GM23248 (cell line): Measurements from ENCODE around the gene LGALS12. TPM values are rescaled to one million over a fixed set of nuclear protein-coding genes. Genes with fewer than 3 reads are reported as not detected.

Experiments used
- DNase-seq: peaks from one replicate; pipeline ENCODE4 v3.0.0-alpha.2; 2015
- H2AFZ ChIP-seq: fragments of 200-600 bp; sonication (generic); 2 replicates; pipeline ENCODE4 v1.6.1; 2016; ENCODE audit warnings: antibody characterized with exemption
- H3F3A ChIP-seq: fragments of 200-600 bp; sonication (generic); 2 replicates; pipeline ENCODE4 v1.6.1; 2016; ENCODE audit warnings: mild to moderate bottlenecking, antibody characterized with exemption, mixed run types; ENCODE audit not compliant: insufficient read depth
- H3K27ac ChIP-seq: fragments of 200-600 bp; sonication (generic); 2 replicates; pipeline ENCODE4 v1.5.1; 2016; ENCODE audit warnings: mild to moderate bottlenecking
- H3K27me3 ChIP-seq: fragments of 200-600 bp; sonication (generic); replicated peaks from 2 replicates; pipeline ENCODE4 v1.6.1; 2016; ENCODE audit warnings: mild to moderate bottlenecking; ENCODE audit not compliant: insufficient read depth
- H3K36me3 ChIP-seq: fragments of 200-600 bp; sonication (generic); 2 replicates; pipeline ENCODE4 v1.6.1; 2016; ENCODE audit warnings: low read depth, mild to moderate bottlenecking
- H3K4me1 ChIP-seq: fragments of 200-600 bp; sonication (generic); 2 replicates; pipeline ENCODE4 v1.6.1; 2016; ENCODE audit warnings: mild to moderate bottlenecking; ENCODE audit not compliant: insufficient read depth
- H3K4me2 ChIP-seq: fragments of 200-600 bp; sonication (generic); one replicate; pipeline ENCODE4 v1.6.1; 2016; ENCODE audit warnings: mild to moderate bottlenecking; ENCODE audit not compliant: unreplicated experiment
- H3K4me3 ChIP-seq: fragments of 200-600 bp; sonication (generic); 2 replicates; pipeline ENCODE4 v1.5.1; 2016; ENCODE audit warnings: mild to moderate bottlenecking
- H3K79me2 ChIP-seq: fragments of 200-600 bp; sonication (generic); 2 replicates; pipeline ENCODE4 v1.6.1; 2016; ENCODE audit warnings: mild to moderate bottlenecking; ENCODE audit not compliant: insufficient read depth
- H3K9ac ChIP-seq: fragments of 200-600 bp; sonication (generic); 2 replicates; pipeline ENCODE4 v1.6.1; 2016; ENCODE audit warnings: mild to moderate bottlenecking
- H3K9me2 ChIP-seq: fragments of 200-600 bp; sonication (generic); 2 replicates; pipeline ENCODE4 v1.6.1; 2016; ENCODE audit warnings: mixed run types, mild to moderate bottlenecking, moderate library complexity; ENCODE audit not compliant: insufficient read depth
- H3K9me3 ChIP-seq: fragments of 200-600 bp; sonication (generic); one replicate; pipeline ENCODE4 v1.6.1; 2017; ENCODE audit warnings: low read depth
- H4K20me1 ChIP-seq: fragments of 200-600 bp; sonication (generic); 2 replicates; pipeline ENCODE4 v1.6.0; 2016; ENCODE audit not compliant: insufficient read depth
- EZH2 ChIP-seq: fragments of 200-600 bp; sonication (generic); IDR thresholded peaks from 2 replicates; pipeline ENCODE4 v1.6.1; 2018; ENCODE audit warnings: antibody characterized with exemption, mild to moderate bottlenecking; ENCODE audit not compliant: insufficient read depth, poor library complexity, severe bottlenecking
- EZH2phosphoT487 ChIP-seq: fragments of 200-600 bp; sonication (generic); IDR thresholded peaks from 2 replicates; pipeline ENCODE4 v1.6.1; 2018; ENCODE audit warnings: antibody characterized with exemption, moderate library complexity, mild to moderate bottlenecking, low read depth; ENCODE audit not compliant: insufficient read depth
- WGBS, 2 experiments: methylation state at CpG; one replicate each; pipeline ENCODE4 v1.1.6; 2015 to 2017; ENCODE audit warnings: low lambda C conversion rate in 2 of 2, low coverage in 1 of 2; ENCODE audit errors: missing lambda C conversion rate in 2 of 2; 5-methylcytosine and 5-hydroxymethylcytosine counted together
- in situ Hi-C: fragments of 300-500 bp; cut with MboI; formaldehyde crosslinking; loops from 2 replicates; pipeline ENCODE4 v1.15.0; 2020
- polyA plus RNA-seq: library from polyadenylated mRNA; unstranded; fragments of >200 nt; fragmentation: Nextera tagmentation; extraction: Ambion mirVana; gene quantifications from 2 replicates; pipeline ENCODE4 v1.2.1, GENCODE V29; 2016
- total RNA-seq: library from RNA; depleted of rRNA; stranded (reverse); fragments of >200 nt; shearing (Covaris generic); gene quantifications from 2 replicates; pipeline ENCODE4 v1.2.3, GENCODE V29; 2014

The LGALS12 gene
- total and polyA plus RNA-seq, 2 experiments from 2014 or later: not detected

DNA sequence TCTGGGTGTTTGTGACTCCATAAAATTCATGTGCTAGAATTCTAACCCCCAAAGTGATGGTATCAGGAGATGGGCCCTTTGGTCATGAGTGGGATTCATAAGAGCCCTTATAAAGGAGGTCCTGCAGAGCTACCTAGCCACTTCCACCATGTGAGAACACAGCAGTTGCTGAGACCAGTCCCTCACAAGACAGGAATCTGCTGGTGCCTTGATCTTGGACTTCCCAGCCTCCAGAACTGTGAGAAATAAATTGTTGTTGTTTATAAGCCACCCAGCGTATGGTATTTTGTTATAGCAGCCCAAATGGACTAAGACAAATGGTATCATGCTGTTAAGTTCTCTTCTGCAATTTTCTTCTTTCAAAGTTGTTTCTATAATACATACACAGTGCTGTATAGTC is 13.4 kb upstream of the LGALS12 start:
- Histone ChIP-seq H3K9me2 (no peaks in the 10 kb centered on the region), H3K36me3 (no peaks in the 10 kb centered on the region), H3K9ac (no peak overlapping the region), H3K27me3 (peaks cover 44% of the 10 kb centered on the region), H4K20me1 (no peaks in the 10 kb centered on the region), H3K4me1 (no peaks in the 10 kb centered on the region), H3K4me2 (no peak overlapping the region), H3F3A (no peaks in the 10 kb centered on the region), H3K9me3 (no peaks in the 10 kb centered on the region), H3K4me3 (no peak overlapping the region), H3K27ac (no peak overlapping the region), H2AFZ (no peak overlapping the region), H3K79me2 (no peaks in the 10 kb centered on the region)
- 60 to 78% methylated on average over 1 of the region's 1 CpG for WGBS, 2 experiments
- no peak for DNase-seq
- in situ Hi-C loops: loop anchor here (25.0 kb wide), 1 partner anchor 245 kb away; no protein-coding TSS in a partner anchor
- TF ChIP-seq EZH2phosphoT487: no peak

DNA sequence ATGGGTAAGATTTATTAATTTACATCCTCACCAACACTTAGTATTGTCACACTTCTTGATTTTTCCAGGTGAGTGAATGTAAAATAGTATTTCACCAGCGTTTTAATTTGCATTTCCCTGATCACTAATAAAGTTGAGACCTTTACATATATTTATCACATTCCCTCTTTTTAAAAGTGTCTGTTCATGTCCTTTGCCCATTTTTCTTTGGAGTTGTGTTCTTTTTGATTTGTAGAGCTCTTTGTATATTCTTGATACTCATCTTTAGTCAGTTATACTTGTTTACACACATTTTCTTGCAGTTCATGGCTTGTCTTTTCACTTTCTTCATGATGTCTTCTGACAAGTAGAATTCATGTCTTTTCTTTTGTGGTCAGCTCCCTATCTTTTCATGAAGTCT is 12.8 kb upstream of the LGALS12 start:
- WGBS, 2 experiments: 69 to 85% methylated on average over 1 of the region's 1 CpG

DNA sequence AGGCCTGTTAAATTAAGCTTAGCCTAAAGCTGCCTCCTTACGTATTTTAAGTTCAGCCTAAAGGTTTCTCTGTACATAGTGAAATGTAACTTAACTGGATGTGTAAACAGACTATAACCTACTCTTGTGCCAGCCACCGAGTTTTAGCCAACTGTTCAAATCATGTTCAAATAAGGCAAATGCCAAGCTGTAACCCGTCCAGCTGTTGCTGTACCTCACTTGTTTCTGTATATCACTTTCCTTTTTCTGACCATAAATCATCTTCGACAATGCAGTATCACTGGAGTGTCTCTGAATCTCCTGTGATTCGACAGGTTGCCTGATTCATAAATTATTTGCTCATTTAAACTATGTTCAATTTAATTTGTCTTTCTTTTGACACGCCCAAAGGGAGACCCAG is 10.9 kb upstream of the LGALS12 start:
- H3K9me2 ChIP-seq: no peaks in the 10 kb centered on the region
- WGBS, 2 experiments: 53 to 55% methylated on average over 6 of the region's 6 CpGs
- in situ Hi-C loops: loop anchor here (25.0 kb wide), 1 partner anchor 242 kb away; no protein-coding TSS in a partner anchor
- no peaks in the 10 kb centered on the region for H3K9me3 ChIP-seq
- H3K27me3 ChIP-seq: peaks cover 35% of the 10 kb centered on the region
- no peaks in the 10 kb centered on the region for H3K79me2 ChIP-seq
- TF ChIP-seq EZH2phosphoT487 (no peak), EZH2 (no peak)
- H3K4me2 ChIP-seq: no peak overlapping the region
- no peak overlapping the region for H3K9ac ChIP-seq
- H3K4me3 ChIP-seq: no peak overlapping the region
- H3K4me1 ChIP-seq: no peaks in the 10 kb centered on the region
- H3F3A ChIP-seq: no peaks in the 10 kb centered on the region
- no peak for DNase-seq
- H3K27ac ChIP-seq: no peak overlapping the region
- no peaks in the 10 kb centered on the region for H4K20me1 ChIP-seq
- H2AFZ ChIP-seq: no peak overlapping the region
- H3K36me3 ChIP-seq: no peaks in the 10 kb centered on the region

More for the DNA sequence above, 12.8 kb upstream of the LGALS12 start:
- Histone ChIP-seq H2AFZ (no peak overlapping the region), H3K36me3 (no peaks in the 10 kb centered on the region), H3F3A (no peaks in the 10 kb centered on the region), H3K27me3 (peaks cover 45% of the 10 kb centered on the region), H3K79me2 (no peaks in the 10 kb centered on the region), H3K9me3 (no peaks in the 10 kb centered on the region), H3K4me1 (no peaks in the 10 kb centered on the region), H4K20me1 (no peaks in the 10 kb centered on the region), H3K27ac (no peak overlapping the region), H3K9me2 (no peaks in the 10 kb centered on the region), H3K9ac (no peak overlapping the region), H3K4me2 (no peak overlapping the region), H3K4me3 (no peak overlapping the region)
- in situ Hi-C loops: loop anchor here (25.0 kb wide), 1 partner anchor 244 kb away; no protein-coding TSS in a partner anchor
- TF ChIP-seq EZH2phosphoT487 (no peak), EZH2 (no peak)
- DNase-seq: no peak

DNA sequence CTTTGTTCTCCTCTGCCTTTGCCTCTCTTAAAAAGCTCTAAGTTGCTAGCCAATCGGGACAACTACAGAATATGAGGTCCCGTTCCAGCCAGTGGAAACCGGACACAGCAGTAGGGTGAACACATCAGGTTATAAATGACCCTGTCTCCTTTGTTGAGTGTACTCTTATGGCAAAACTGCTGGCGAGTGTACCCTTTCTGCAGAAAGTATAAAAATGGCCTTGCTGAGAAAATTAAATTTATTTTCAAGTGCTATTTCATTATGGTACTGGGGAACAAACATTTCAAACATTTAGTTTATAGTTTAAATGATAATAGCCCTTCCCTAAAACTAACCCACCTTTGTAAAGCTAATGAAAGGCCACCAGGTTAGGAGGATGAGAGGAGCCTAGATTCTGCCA is 6.0 kb upstream of the LGALS12 start:
- Histone ChIP-seq H3K36me3 (no peaks in the 10 kb centered on the region), H3K9me3 (no peaks in the 10 kb centered on the region), H3K27me3 (peaks cover 3% of the 10 kb centered on the region; the same call in 1 of the 2 replicates), H3K79me2 (no peaks in the 10 kb centered on the region), H4K20me1 (no peaks in the 10 kb centered on the region), H3K9ac (no peak overlapping the region), H3K9me2 (no peaks in the 10 kb centered on the region), H3K4me2 (no peak overlapping the region), H3K4me3 (no peak overlapping the region), H3F3A (no peaks in the 10 kb centered on the region), H3K4me1 (no peaks in the 10 kb centered on the region), H2AFZ (no peak overlapping the region), H3K27ac (no peak overlapping the region)
- DNase-seq: no peak
- 36 to 53% methylated on average over 4 of the region's 4 CpGs for WGBS, 2 experiments
- no peak for TF ChIP-seq EZH2
- TF ChIP-seq EZH2phosphoT487: no peak
- in situ Hi-C loops: loop anchor here (25.0 kb wide), 1 partner anchor 237 kb away; no protein-coding TSS in a partner anchor

DNA sequence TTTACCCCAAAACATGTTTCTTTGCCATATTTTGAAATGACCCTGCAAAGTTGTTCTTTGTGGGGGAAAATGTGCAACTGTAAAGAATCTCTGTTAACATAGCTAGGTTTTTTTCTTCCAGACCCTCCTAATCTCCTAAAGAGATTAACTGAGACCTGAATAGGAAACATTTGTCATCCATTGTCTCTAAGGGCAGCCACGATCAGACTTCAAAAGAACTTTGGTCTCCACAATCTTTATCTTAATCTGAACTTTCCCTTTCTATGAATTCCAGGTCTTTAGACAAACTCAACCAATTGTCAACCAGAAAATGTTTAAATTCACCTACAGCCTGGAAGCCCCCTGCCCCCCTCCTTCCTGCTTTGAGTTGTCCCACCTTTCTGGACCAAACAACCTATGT is 4.6 kb upstream of the LGALS12 start:
- Histone ChIP-seq H3K4me3 (no peak overlapping the region), H3K36me3 (no peaks in the 10 kb centered on the region)
- WGBS, 2 experiments: 12 to 33% methylated on average over 1 of the region's 1 CpG

More for the DNA sequence above, 4.6 kb upstream of the LGALS12 start:
- H3K27me3 ChIP-seq: peaks cover 3% of the 10 kb centered on the region; the same call in 1 of the 2 replicates
- no peak for DNase-seq
- no peaks in the 10 kb centered on the region for H3F3A ChIP-seq
- no peak overlapping the region for H3K27ac ChIP-seq
- TF ChIP-seq EZH2: no peak
- no peak for TF ChIP-seq EZH2phosphoT487
- in situ Hi-C loops: no loop called here
- no peak overlapping the region for H2AFZ ChIP-seq
- H4K20me1 ChIP-seq: no peaks in the 10 kb centered on the region
- H3K79me2 ChIP-seq: no peaks in the 10 kb centered on the region
- H3K9ac ChIP-seq: no peak overlapping the region
- H3K9me3 ChIP-seq: no peaks in the 10 kb centered on the region
- no peaks in the 10 kb centered on the region for H3K4me1 ChIP-seq
- no peaks in the 10 kb centered on the region for H3K9me2 ChIP-seq
- no peak overlapping the region for H3K4me2 ChIP-seq
